ENCODE measurements around the gene LYRM4.

The LYRM4 gene

GRCh38 chr6:5241252-5241651, 19.5 kb downstream of the LYRM4 start:
- DNase-seq: no peak

- DNase-seq: no peak
Observed at GRCh38 chr6:5238336-5238735, 22.4 kb downstream of the LYRM4 start.

- no peak for DNase-seq
Observed at GRCh38 chr6:5237805-5238204, 22.9 kb downstream of the LYRM4 start.

DNA sequence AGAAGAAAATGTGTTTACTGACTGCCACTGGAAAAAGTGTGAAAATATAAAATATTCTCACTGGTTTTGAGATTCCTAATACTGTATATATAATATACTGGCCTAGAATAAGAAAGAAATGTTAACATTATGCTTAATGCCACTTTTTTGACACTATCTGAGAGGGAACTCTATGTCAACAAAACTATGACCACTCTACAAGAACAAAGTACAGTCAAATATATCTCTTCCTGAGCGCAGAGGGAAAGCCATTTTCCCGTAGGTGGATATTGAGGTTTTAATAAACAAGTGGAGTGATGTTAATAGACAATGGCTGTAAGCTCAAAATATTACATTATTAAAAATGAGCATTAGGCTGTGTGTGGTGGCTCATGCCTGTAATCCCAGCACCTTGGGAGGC, 24.9 kb downstream of the LYRM4 start:
- DNase-seq: no peak

GRCh38 chr6:5234874-5235273, 25.9 kb downstream of the LYRM4 start:
- DNase-seq: peak; percentile 50 to 54 (median 54)

DNA sequence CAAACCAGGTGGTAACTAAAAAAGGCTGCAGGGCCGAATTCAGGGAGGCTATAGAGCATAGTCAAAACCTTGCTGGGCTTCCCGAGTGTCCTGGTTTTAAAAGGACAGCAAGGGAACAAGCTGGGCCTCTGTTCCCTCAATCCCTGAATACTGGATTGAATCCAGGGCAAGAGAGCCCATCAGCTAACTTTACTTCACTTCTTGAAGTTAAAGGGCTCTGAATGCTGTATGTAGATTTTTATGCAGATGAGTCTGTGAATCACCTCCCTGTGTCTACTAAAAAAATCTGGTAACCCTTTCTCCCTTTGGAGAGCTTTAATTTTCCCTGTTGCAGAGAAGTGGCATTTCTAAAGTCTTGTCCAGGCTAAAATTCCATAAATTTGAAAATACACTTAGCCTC, 29.5 kb downstream of the LYRM4 start:
- no peak for DNase-seq

DNA sequence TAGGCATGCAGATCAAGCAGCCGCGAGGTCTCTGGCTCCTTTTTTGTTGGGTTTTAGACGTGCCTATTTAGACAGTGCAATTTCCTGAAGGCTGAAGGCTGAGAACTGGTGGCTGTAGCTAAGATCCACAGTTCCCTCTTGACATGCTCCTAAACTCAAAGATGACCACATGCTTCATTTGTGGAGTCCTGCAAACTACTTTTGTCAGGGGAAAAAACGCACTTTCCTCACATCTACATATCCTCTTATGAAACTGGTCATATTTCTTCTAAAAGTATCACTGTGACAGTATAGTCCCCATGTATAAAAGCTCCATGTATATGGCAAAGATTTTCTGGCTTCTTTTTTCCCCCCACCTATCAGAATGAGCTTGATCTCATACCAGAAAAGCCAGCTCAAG, 30.7 kb downstream of the LYRM4 start:
- peak; percentile 70 to 87 (median 85) for DNase-seq

- DNase-seq: peak; percentile 48 to 60 (median 55)
Observed at GRCh38 chr6:5229356-5229755, 31.4 kb downstream of the LYRM4 start.

DNA sequence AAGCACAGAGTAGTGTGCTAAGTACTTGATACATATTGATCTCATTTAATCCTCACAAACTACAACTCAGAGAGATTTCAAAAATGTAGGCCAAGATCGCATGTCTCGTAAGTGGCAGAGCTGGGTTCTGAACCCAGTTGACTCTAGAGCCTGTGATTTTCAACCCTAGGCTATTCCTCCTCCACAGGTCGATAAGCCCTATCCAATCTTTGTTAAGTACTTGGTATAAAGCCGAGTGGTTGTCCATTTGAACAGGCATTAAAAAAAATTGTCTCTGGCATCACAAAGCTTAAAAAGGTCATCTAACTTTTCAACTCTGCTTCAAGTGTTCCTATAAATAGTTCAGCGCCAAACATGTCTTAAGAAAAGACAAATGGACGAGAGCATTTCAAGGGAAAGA, 37.4 kb downstream of the LYRM4 start:
- DNase-seq: no peak

DNA sequence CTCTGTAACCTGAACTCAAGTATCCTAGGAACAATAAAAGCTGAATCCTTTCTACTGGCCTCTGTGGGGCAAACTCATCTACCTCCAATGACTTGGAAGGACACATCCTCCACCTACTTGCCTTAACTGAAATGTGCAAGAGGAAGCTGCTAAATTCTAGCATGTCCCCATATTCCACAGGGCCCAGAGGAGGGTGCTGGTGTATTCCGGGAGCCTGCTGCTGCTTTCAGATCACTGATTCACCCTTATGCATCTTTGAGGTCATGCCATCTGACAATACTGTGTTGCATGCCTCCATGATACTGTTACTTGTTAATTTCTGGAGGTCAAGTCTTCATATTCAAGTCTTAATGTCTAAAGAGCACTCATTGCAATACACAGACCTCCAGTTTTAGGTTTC, 40.3 kb downstream of the LYRM4 start:
- peak; percentile 18 to 38 (median 25) for DNase-seq

- DNase-seq: no peak
Observed at GRCh38 chr6:5219011-5219691, 41.6 kb downstream of the LYRM4 start.

- DNase-seq: no peak
Observed at GRCh38 chr6:5217356-5217755, 43.4 kb downstream of the LYRM4 start.

DNA sequence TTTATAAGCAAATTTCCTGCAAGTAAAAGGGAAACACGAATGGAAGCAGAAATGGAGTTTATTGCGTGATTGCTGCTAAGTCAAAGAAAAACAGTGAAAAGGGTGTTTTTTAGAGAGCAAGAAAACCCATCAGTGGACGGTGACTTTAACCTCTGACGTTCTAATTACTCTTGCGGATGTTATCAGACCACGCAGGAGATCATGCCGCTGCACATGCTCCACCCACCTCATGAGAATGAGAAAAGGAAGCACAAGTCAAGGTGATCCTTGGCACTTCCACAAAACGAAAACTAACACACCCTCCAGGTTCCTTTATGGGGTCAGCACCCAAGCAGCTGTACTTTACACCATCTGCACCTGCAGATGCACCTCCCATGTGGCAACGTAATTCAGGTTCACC, 45.0 kb downstream of the LYRM4 start:
- no peak for DNase-seq

- DNase-seq: no peak
Observed at GRCh38 chr6:5215159-5215558, 45.6 kb downstream of the LYRM4 start.

DNA sequence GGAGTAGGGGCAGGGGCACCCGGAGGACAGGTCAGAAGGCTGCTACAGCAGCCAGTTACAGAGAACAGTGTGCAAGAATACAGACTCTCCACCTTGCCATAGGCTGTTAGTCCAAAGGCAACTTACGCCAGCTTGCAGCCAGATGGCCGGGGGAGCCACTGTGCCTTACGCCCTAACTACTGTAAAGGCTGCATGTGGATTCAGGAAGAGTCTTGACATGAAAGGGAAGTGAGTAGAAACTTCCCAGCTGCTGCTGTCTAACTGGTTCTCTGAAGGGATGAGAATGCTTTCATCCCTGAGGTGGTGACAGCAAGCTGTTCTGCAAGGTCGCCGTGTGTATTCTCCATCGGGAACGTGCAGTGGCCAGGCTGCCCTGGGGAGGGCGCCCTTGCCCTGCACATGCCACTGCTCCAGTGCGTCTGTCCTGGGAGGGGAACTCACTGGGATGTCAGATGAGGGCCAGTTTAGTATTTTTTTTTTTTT, 46.1 kb downstream of the LYRM4 start:
- DNase-seq: peak; percentile 57 to 75 (median 62)

- DNase-seq: no peak
Observed at GRCh38 chr6:5213836-5214235, 46.9 kb downstream of the LYRM4 start.

- no peak for DNase-seq
Observed at GRCh38 chr6:5211492-5211891, 49.3 kb downstream of the LYRM4 start.

- DNase-seq: no peak
Observed at GRCh38 chr6:5208471-5208971, 52.2 kb downstream of the LYRM4 start.

DNA sequence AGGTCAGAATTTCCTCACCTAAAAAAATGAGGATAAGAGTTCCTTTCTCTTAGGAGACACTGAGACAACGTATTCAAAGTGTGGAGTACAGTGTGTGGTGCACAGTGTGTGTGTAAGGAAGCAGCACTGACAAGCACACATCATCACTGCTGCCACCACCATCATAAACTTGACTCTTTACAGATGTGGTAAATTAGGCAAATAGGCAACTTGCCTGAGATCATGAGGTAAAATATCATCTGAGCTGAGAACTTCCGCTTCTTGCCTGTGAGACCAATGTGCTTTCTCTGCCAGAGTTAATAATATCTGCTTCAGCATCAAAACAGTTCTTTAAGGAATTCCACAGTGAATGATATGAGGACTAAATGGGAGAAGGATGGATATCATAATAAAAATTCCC, 52.7 kb downstream of the LYRM4 start:
- DNase-seq: no peak

DNA sequence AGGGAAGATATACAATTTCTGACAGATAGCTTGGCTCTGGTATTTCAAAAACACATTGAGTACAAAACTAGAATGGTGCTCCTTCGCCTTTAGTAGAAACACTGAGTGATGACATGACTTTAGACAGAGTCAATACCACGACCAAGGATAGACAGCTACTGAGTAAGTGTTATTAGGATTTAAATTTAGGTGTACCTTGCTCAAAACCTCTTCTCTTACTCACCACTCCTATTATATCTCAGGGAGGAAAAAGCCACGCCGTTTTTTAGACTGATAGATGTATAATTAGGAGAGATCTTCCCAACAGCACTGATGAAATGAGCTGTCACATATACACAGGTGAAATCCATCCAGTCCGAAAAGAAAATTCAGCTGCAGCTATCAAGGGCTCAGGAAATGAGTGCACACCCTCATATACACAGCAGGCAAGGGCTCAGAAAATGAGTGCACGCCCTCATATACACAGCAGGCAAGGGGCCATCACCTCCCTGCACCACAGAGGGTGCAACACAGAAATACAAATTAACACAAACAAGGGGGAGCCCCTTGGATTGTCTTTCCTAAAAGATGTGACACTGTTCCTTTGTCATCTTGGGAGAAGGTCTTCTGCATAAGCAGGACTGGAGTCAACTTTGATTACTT, 53.7 kb downstream of the LYRM4 start:
- no peak for DNase-seq

- peak; percentile 87 to 93 (median 92) for DNase-seq
Observed at GRCh38 chr6:5205877-5206850, 54.6 kb downstream of the LYRM4 start.

DNA sequence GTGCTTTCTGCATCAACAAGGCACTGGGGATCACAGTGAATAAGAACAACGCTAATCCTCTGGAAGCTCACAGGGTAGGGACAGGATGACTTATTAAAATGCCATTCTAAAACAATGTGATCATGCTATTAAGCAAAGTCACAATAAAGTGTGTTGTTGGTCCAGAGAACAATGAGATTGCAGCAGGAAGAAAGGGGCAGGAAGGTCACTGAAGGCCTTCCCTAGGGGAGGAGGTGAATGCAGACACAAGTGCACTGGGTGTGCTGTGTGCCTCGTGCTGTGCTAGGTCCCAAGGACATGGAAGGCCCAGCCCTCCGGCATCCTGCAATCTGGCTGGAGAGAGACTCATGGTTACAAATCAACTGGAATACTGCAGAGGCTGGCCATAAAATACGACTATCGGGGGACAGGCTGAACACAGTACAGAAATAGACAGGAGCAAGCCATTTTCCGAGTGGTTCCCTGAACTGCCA, 55.7 kb downstream of the LYRM4 start:
- no peak for DNase-seq

- DNase-seq: peak; percentile 67 to 81 (median 77)
Observed at GRCh38 chr6:5204376-5204775, 56.4 kb downstream of the LYRM4 start.

Measured in suppressor macrophage treated with lipopolysaccharide for 1 hour (primary cell).